ENCODE results near the gene PCGF3.

The PCGF3 gene

DNA sequence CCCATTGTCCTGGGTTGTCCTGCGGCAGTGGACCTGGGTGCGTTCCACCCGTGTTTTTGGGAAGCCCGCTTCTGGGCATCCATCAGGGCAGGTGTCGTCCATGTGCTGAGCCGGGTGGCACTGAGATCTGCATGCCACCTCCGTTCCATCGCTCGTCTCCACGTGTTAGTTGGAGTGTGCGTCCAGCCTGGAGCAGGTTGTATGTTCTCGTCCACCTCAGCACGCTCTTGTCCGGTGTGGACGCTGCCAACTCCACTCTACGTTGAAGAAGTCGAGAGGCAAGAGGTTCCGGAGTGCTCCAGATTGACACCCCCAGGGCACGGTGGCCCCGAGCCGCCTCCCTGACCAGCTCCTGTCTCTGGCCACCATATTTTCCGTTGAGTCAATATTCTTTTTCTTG, 33.9 kb downstream of the PCGF3 start:
- H3K36me3 ChIP-seq (ENCODE audit: control insufficient read depth, insufficient read depth, low read length): peaks cover 18% of the 10 kb centered on the region

DNA sequence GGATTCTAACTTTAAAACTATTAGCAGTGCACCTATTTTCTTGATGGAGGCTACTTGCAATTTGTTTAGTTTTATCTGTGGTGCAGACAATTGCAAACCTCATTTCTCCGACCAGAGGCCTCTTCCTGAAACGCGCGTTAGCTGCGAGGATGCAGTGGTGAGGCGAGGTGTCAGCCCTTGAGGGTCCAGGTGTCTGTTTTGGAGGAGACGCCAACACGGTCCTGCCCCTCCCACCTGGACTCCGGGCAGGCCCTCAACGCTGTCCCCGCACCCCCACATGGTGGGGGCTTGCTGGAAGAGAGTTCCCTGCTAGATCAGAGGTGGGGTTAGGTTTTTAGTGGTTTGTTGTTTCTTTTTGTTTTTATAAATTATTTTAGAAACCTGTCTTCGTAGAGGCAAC, 34.4 kb downstream of the PCGF3 start:
- no peak overlapping the region for H3K4me3 ChIP-seq (ENCODE audit: low read length)
- no peaks in the 10 kb centered on the region for H3K4me1 ChIP-seq (ENCODE audit: control insufficient read depth, insufficient read depth, low read length)
- no peak overlapping the region for H3K27ac ChIP-seq (ENCODE audit: low read depth, low read length)
- peaks cover 14% of the 10 kb centered on the region for H3K36me3 ChIP-seq (ENCODE audit: control insufficient read depth, insufficient read depth, low read length)
- H3K27me3 ChIP-seq (ENCODE audit: control insufficient read depth, insufficient read depth, low read length): no peaks in the 10 kb centered on the region
- H3K9ac ChIP-seq (ENCODE audit: low read length): no peak overlapping the region

More for the DNA sequence above, 33.9 kb downstream of the PCGF3 start:
- no peak overlapping the region for H3K4me3 ChIP-seq (ENCODE audit: low read length)
- H3K9ac ChIP-seq (ENCODE audit: low read length): no peak overlapping the region
- no peak overlapping the region for H3K27ac ChIP-seq (ENCODE audit: low read depth, low read length)
- H3K27me3 ChIP-seq (ENCODE audit: control insufficient read depth, insufficient read depth, low read length): no peaks in the 10 kb centered on the region
- no peaks in the 10 kb centered on the region for H3K4me1 ChIP-seq (ENCODE audit: control insufficient read depth, insufficient read depth, low read length)

DNA sequence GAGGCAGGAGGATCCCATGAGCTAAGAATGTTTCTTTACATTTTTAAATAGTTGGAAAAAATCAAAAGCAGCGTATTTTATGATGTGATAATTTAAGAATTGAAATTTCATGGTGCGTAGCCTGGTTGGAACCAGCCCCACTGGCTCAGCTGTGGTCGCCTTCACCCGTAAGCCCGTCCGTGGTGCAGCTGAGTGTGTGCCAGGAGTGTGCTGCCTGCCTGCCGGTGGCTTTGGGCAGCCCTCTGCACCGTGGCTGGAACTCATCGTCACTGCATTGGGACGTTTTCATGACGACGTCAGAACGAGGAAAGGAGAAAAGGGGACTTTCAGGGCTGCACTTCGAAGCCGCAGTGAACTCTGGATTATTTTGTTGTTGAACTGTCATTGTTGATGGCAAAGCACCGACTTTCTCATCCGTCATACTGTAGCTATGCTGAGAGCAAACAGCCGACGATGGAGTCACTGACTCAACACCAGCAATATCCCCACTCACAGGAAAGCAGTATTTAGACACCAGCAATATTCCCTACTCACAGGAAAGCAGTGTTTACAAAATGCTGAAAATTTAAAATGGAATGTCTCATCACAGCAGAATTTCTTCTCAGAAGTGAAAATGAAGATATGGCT, 35.1 kb downstream of the PCGF3 start:
- Histone ChIP-seq H3K4me3 (ENCODE audit: low read length) (no peak overlapping the region), H3K27ac (ENCODE audit: low read depth, low read length) (no peak overlapping the region), H3K36me3 (ENCODE audit: control insufficient read depth, insufficient read depth, low read length) (peaks cover 13% of the 10 kb centered on the region), H3K9ac (ENCODE audit: low read length) (no peak overlapping the region), H3K27me3 (ENCODE audit: control insufficient read depth, insufficient read depth, low read length) (no peaks in the 10 kb centered on the region), H3K4me1 (ENCODE audit: control insufficient read depth, insufficient read depth, low read length) (no peaks in the 10 kb centered on the region)

DNA sequence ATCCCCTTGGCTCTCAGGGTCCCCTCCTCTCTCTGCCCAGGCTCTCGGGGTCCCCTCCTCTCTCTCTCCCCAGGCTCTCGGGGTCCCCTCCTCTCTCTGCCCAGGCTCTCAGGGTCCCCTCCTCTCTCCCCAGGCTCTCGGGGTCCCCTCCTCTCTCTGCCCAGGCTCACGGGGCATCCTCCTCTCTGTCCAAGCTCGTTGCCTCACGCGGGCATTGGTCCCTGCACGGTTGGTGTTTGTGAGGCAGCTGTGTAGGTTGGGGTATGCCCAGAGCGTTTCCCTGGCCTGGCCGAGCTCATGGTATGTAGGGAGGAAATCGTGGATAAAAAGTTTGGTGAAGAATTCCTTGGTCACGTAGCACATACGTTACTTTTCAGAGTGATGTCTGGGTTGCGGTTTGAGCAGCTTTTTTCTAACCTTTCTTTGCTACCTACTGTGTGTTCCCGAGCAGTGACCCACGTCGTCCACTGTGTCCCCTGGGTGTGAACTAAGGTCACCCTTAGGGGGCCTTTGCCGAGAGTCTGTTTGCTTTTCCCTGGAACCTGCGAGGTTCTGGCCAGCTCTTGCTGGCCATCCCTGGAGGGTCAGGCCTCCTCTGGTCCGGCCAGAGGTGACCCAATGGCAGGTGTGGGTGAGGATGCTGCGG, 36.6 kb downstream of the PCGF3 start:
- Histone ChIP-seq H3K27me3 (ENCODE audit: control insufficient read depth, insufficient read depth, low read length) (no peaks in the 10 kb centered on the region), H3K36me3 (ENCODE audit: control insufficient read depth, insufficient read depth, low read length) (peaks cover 13% of the 10 kb centered on the region), H3K27ac (ENCODE audit: low read depth, low read length) (no peak overlapping the region), H3K9ac (ENCODE audit: low read length) (no peak overlapping the region), H3K4me3 (ENCODE audit: low read length) (no peak overlapping the region), H3K4me1 (ENCODE audit: control insufficient read depth, insufficient read depth, low read length) (no peaks in the 10 kb centered on the region)

DNA sequence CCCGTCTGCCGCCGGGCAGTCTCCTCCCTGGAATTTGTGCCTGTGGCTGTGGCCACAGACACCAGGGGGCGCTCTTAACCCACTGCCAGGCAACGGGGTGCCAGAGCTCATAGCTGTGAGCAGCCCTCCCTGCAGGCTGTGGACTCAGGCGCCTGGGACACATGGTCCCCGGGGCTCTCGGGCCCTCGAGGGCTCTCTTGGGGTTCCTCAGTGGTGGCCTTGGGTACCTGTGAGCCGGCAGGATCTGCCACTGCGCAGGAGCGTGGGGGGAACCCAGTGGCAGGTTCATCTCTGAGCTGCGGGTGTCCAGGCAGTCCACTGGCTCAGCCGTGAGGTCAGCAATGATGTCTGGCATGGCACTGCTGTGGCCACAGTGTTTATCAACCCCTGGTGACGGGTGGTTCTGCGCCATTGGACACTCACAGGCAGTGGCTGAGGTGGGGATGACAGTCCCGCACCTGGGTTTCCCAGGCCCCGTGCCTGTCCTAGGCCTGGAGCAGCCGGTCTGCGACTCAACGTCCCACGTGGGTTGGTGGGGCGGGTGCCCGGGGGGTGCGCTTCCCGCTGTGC, 37.2 kb downstream of the PCGF3 start:
- no peaks in the 10 kb centered on the region for H3K27me3 ChIP-seq (ENCODE audit: control insufficient read depth, insufficient read depth, low read length)
- H3K9ac ChIP-seq (ENCODE audit: low read length): no peak overlapping the region
- no peak overlapping the region for H3K4me3 ChIP-seq (ENCODE audit: low read length)
- peaks cover 9% of the 10 kb centered on the region for H3K36me3 ChIP-seq (ENCODE audit: control insufficient read depth, insufficient read depth, low read length)
- H3K27ac ChIP-seq (ENCODE audit: low read depth, low read length): no peak overlapping the region
- no peaks in the 10 kb centered on the region for H3K4me1 ChIP-seq (ENCODE audit: control insufficient read depth, insufficient read depth, low read length)

DNA sequence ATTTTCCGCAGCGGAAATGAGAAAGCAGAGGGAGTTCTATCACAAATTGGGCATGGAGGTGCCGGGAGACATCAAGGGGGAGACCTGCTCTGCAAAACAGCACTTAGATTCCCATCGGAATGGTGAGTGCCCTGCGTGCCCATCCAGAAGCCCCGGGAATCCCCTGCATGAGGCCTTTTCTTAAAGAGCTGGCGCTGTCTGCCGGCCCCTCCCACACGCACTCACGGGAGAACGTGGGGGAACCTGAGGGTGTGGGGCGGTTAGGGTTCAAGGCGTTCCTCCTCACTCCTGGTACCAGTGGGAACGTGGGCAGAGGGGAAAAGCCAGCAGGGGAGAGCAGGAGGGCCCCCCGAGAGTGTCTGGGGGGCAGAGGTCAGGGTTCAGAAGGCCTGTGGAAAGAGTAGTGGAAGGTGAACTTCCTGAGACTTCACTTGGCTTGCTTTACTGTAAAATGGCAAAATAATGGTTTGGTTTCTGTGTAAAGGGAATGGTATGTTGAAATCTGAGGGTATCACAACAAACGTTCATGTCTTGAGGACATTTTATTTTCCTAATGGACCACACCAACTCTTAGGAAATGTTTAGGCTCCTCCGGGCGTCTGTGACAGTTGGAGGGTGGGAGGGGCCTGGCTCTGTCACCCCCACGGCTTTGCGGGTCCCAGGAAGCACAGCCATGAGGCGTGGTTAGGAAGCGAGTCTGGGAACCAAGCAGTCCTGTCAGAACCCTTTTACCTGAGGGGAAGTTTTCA, 38.0 kb downstream of the PCGF3 start:
- no peaks in the 10 kb centered on the region for H3K4me1 ChIP-seq (ENCODE audit: control insufficient read depth, insufficient read depth, low read length)
- no peak overlapping the region for H3K9ac ChIP-seq (ENCODE audit: low read length)
- H3K27me3 ChIP-seq (ENCODE audit: control insufficient read depth, insufficient read depth, low read length): no peaks in the 10 kb centered on the region
- H3K27ac ChIP-seq (ENCODE audit: low read depth, low read length): no peak overlapping the region
- peaks cover 10% of the 10 kb centered on the region for H3K36me3 ChIP-seq (ENCODE audit: control insufficient read depth, insufficient read depth, low read length)
- no peak overlapping the region for H3K4me3 ChIP-seq (ENCODE audit: low read length)

DNA sequence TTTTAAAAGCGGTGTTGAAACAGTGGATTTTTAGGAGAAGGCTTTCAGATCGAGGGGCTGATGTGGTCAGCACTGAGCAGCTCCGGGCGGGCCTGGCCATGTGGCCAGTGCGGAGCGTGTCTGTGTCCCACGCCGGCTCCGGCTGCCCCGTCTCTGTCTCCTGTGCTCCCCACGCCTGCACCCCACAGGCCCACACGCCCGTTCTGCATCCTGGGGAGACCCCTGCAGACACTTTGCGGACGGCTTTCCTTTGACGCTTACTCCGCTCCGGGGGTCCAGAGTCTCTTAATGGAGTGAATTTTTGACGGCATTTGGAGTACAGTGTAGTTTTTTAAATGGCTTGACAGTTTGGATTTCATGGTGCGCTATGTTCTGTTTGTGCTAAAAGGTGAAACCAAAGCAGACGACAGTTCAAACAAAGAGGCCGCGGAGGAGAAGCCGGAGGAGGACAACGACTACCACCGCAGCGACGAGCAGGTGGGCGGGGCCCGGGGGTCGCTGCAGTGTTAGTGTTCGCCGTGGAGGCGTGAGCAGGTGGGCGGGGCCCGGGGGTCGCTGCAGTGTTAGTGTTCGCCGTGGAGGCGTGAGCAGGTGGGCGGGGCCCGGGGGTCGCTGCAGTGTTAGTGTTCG, 38.7 kb downstream of the PCGF3 start:
- peaks cover 12% of the 10 kb centered on the region for H3K36me3 ChIP-seq (ENCODE audit: control insufficient read depth, insufficient read depth, low read length)
- H3K4me1 ChIP-seq (ENCODE audit: control insufficient read depth, insufficient read depth, low read length): no peaks in the 10 kb centered on the region
- no peak overlapping the region for H3K9ac ChIP-seq (ENCODE audit: low read length)
- H3K27ac ChIP-seq (ENCODE audit: low read depth, low read length): no peak overlapping the region
- H3K4me3 ChIP-seq (ENCODE audit: low read length): no peak overlapping the region
- no peaks in the 10 kb centered on the region for H3K27me3 ChIP-seq (ENCODE audit: control insufficient read depth, insufficient read depth, low read length)

DNA sequence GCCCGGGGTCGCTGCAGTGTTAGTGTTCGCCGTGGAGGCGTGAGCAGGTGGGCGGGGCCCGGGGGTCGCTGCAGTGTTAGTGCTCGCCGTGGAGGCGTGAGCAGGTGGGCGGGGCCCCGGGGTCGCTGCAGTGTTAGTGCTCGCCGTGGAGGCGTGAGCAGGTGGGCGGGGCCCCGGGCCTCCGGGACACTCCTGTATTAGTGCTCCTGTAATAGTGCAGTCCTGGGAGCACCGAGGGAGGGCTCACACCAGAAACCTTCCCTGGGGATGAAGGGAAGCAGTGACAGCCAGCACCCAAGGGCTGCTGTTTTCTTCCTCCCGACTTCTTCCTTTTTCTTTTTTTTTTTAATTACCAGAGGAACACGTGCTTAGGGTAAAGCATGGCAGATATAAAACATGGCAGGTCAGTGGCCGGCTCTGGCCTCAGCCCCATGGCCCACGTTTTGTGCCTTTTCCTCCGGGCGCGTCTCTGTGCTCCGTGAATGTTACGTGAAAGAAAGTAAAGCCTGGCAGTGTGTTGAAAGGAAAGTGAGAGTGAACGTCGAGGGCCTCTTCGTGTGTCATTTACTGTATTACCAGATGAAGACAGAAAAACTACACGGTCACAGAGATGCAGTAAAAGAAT, 42.0 kb downstream of the PCGF3 start:
- H3K4me1 ChIP-seq (ENCODE audit: control insufficient read depth, insufficient read depth, low read length): peaks cover 2% of the 10 kb centered on the region
- no peak overlapping the region for H3K9ac ChIP-seq (ENCODE audit: low read length)
- peaks cover 7% of the 10 kb centered on the region for H3K36me3 ChIP-seq (ENCODE audit: control insufficient read depth, insufficient read depth, low read length)

DNA sequence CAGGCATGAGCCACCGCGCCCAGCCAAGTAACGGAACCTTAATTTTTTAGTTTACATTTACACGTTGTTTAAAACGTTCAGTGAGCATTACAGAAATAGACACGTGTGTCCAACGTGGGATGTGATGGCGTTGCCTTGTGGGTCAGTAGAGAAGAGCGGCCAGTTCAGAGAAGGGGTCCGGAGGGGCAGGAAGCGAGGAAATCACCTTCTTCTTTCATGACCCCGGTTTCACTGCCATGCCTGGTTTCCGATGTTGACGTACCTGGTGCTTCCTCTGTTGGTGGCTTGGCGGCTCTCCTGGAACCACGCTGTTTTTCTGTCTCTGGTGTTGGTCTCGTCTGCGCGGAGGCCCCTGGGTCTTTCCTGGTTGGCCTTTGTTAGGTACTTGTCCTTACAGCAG, 42.8 kb downstream of the PCGF3 start:
- H3K9ac ChIP-seq (ENCODE audit: low read length): no peak overlapping the region
- H3K36me3 ChIP-seq (ENCODE audit: control insufficient read depth, insufficient read depth, low read length): peaks cover 7% of the 10 kb centered on the region
- no peak overlapping the region for H3K27ac ChIP-seq (ENCODE audit: low read depth, low read length)
- H3K4me1 ChIP-seq (ENCODE audit: control insufficient read depth, insufficient read depth, low read length): peaks cover 2% of the 10 kb centered on the region
- H3K27me3 ChIP-seq (ENCODE audit: control insufficient read depth, insufficient read depth, low read length): no peaks in the 10 kb centered on the region
- no peak overlapping the region for H3K4me3 ChIP-seq (ENCODE audit: low read length)

More for the DNA sequence above, 42.0 kb downstream of the PCGF3 start:
- no peak overlapping the region for H3K4me3 ChIP-seq (ENCODE audit: low read length)
- H3K27ac ChIP-seq (ENCODE audit: low read depth, low read length): no peak overlapping the region
- no peaks in the 10 kb centered on the region for H3K27me3 ChIP-seq (ENCODE audit: control insufficient read depth, insufficient read depth, low read length)

DNA sequence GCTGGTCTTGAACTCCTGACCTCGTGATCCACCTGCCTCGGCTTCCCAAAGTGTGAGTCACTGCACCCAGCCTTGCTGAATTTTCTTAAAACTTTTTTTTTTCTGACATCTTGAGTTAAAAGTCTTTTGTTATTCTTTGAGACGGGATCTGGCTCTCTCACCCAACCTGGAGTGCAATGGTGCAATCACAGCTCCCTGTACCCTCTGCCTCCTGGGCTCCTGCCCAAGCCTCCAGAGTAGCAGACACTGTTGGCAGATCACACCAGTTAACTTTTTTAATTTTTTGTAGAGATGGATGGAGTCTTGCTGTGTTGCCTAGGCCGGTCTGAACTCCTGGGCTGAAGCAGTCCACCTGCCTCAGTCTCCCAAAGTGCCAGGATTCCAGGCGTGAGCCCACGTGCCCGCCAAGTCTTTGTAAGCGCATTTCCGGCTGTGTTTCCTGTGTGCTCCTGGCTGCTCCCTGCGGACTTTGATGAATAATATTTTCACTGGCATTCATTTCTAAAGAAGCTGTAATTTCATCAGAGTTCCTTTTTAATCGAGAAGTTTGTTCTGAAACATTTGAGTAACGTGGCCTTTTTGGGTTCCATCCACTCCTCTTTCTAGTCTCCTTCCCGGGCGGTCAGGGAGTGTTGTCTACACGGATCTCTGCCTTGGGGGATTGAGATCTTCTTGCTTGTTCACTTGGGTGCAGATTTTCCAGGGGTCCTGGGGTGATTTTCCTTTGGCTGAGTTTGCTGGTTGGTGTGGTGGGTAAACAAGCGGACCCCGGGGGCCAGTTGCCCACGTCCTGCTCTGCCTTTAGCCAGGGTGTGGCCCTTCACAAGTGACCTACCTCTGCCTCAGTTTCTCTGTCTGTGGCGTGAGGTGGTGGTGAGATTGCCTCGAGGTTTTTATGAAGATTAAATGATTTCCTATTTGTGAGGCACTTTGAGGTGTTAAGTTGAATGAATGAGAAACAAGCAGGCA, 44.4 kb downstream of the PCGF3 start:
- no peak overlapping the region for H3K9ac ChIP-seq (ENCODE audit: low read length)
- no peaks in the 10 kb centered on the region for H3K27me3 ChIP-seq (ENCODE audit: control insufficient read depth, insufficient read depth, low read length)
- H3K4me3 ChIP-seq (ENCODE audit: low read length): no peak overlapping the region
- no peak overlapping the region for H3K27ac ChIP-seq (ENCODE audit: low read depth, low read length)
- H3K4me1 ChIP-seq (ENCODE audit: control insufficient read depth, insufficient read depth, low read length): peaks cover 2% of the 10 kb centered on the region
- peaks cover 10% of the 10 kb centered on the region for H3K36me3 ChIP-seq (ENCODE audit: control insufficient read depth, insufficient read depth, low read length)

DNA sequence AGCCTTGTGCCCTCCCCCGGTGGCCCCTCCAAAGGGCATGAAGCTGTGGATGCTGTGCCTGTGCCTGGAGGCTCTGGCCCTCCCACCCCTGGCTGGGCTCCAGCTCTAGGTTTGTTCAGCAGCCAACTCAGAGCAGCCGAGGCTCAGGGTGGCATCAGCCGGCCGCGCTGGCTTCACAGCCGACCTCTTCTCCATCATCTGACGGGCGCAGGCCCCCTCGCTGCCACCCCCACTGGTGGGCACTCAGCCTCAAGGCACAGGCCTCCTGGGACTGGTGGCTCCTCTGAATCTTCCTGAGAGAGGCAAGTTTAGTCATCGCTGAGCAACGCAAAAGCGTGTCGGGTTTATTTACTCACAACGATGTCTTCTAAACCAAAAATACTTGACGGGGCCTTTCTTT, 46.0 kb downstream of the PCGF3 start:
- Histone ChIP-seq H3K4me1 (ENCODE audit: control insufficient read depth, insufficient read depth, low read length) (peaks cover 2% of the 10 kb centered on the region), H3K36me3 (ENCODE audit: control insufficient read depth, insufficient read depth, low read length) (peaks cover 10% of the 10 kb centered on the region), H3K9ac (ENCODE audit: low read length) (no peak overlapping the region)

More for the DNA sequence above, 46.0 kb downstream of the PCGF3 start:
- Histone ChIP-seq H3K27me3 (ENCODE audit: control insufficient read depth, insufficient read depth, low read length) (no peaks in the 10 kb centered on the region), H3K4me3 (ENCODE audit: low read length) (no peak overlapping the region), H3K27ac (ENCODE audit: low read depth, low read length) (no peak overlapping the region)
